Measurements from ENCODE around the gene TICAM1. TPM values are rescaled to one million over a fixed set of nuclear protein-coding genes. Genes with fewer than 3 reads are reported as not detected.
"Not testable (repeated sequence)": the region's sequence is repeated elsewhere in the genome, so short reads cannot be mapped to it uniquely, and the experiment has no call there.

The TICAM1 gene
- total and polyA plus RNA-seq, 2 of the 8 experiments (the other 6 are each of a cell fraction or from before 2014, with no cell fraction given), result 0.41 to 0.65 TPM

- TF ChIP-seq ATF3 (IDR thresholded peaks at IDR 0.05; ENCODE audit: insufficient read depth, low read depth, low read length) (peak; percentile 71), POU5F1 (IDR thresholded peaks at IDR 0.05; ENCODE audit: low read depth, low read length) (no peak), E2F6 (IDR thresholded peaks at IDR 0.05) (no peak; the same call in 1 of the 2 replicates)
These were observed 40.1 kb downstream of the TICAM1 start, which contains the start of gene FEM1A (continued) for GRCh38 chr19:4791183-4792018.

GRCh38 chr19:4786412-4787016, 45.0 kb downstream of the TICAM1 start:
- not testable (repeated sequence) for H3K4me2 ChIP-seq (ENCODE audit: insufficient read depth in 1 of 2, low read depth in 2 of 2, low read length in 2 of 2); H2AK5ac ChIP-seq (ENCODE audit: low read depth, low read length); H2BK120ac ChIP-seq (replicated peaks; ENCODE audit: low read depth, low read length); H2BK12ac ChIP-seq (ENCODE audit: low read depth, low read length); FAIRE-seq; H3K9me3 ChIP-seq (ENCODE audit: insufficient read depth in 2 of 2, low read depth in 1 of 2, low read length in 1 of 2); H3K4me1 ChIP-seq (replicated peaks in 1 of 4; ENCODE audit: control insufficient read depth in 3 of 4, insufficient read depth in 4 of 4, low read length in 3 of 4); H2BK15ac ChIP-seq (ENCODE audit: low read length); H3K79me2 ChIP-seq (ENCODE audit: control insufficient read depth in 1 of 2, insufficient read depth in 2 of 2, low read length in 2 of 2); H4K20me1 ChIP-seq (replicated peaks in 1 of 2; ENCODE audit: control insufficient read depth in 1 of 2, insufficient read depth in 2 of 2, low read length in 2 of 2); H3K14ac ChIP-seq (ENCODE audit: insufficient read length); H3K4me3 ChIP-seq (ENCODE audit: extremely low read depth in 1 of 4, insufficient read depth in 2 of 4, low read depth in 3 of 4, low read length in 4 of 4); H3K79me1 ChIP-seq (ENCODE audit: low read depth, low read length); H3K18ac ChIP-seq (ENCODE audit: extremely low read depth, low read length); H3K9ac ChIP-seq (replicated peaks in 1 of 4; ENCODE audit: extremely low read depth in 1 of 4, low read depth in 3 of 4, low read length in 3 of 4); H3K27me3 ChIP-seq (replicated peaks in 1 of 4; ENCODE audit: control insufficient read depth in 3 of 4, extremely low read depth in 1 of 4, insufficient read depth in 3 of 4, low read length in 3 of 4); H3K56ac ChIP-seq (replicated peaks; ENCODE audit: insufficient read length, low read depth, low read length); H2BK20ac ChIP-seq (ENCODE audit: low read length); DNase-seq (ENCODE audit: low read depth in 1 of 2, low spot score in 2 of 2); H3K4ac ChIP-seq (replicated peaks; ENCODE audit: insufficient read length, low read depth, low read length); H4K5ac ChIP-seq (ENCODE audit: insufficient read length, low read depth, low read length); H3K36me3 ChIP-seq (ENCODE audit: control insufficient read depth in 2 of 4, insufficient read depth in 4 of 4, low read length in 3 of 4); H2BK5ac ChIP-seq (ENCODE audit: low read depth, low read length); H4K8ac ChIP-seq (ENCODE audit: extremely low read depth, insufficient read depth, low read length); H3K23ac ChIP-seq (ENCODE audit: insufficient read length); H3K27ac ChIP-seq (ENCODE audit: low read depth, low read length); H4K91ac ChIP-seq (replicated peaks; ENCODE audit: insufficient read length, low read length); H2AFZ ChIP-seq (ENCODE audit: low read length); H3K23me2 ChIP-seq (ENCODE audit: low read depth, low read length)
- CTCF ChIA-PET (ENCODE audit: partially characterized antibody), result interaction anchor here (8.7 kb wide), 1 partner anchor 53 kb away, joined by 212 read pairs; no protein-coding TSS in a partner anchor
- WGBS, 2 experiments (ENCODE audit: extremely low coverage in 1 of 2, insufficient coverage in 1 of 2, insufficient read length in 1 of 2, insufficient replicate concordance in 2 of 2, low coverage in 1 of 2, low lambda C conversion rate in 2 of 2, missing lambda C conversion rate in 1 of 2), result 75% methylated on average over 5 of the region's 6 CpGs; no CpG with 5 or more reads in 1 of the 2 experiments
- POLR2A ChIA-PET (ENCODE audit: partially characterized antibody), result interaction anchor here (1.6 to 2.2 kb wide), 2 partner anchors 9 to 18 kb away, joined by 3 to 8 read pairs; no protein-coding TSS in a partner anchor

Measured in H1 (cell line).